HepG2 (cell line): Measurements from ENCODE around the gene KLF16. TPM values are rescaled to one million over a fixed set of nuclear protein-coding genes. Genes with fewer than 3 reads are reported as not detected.

Experiments
- AHDC1 ChIP-seq: sonication (generic); formaldehyde crosslinking; IDR thresholded peaks from 2 replicates; pipeline ENCODE4 v1.5.1; 2020; ENCODE audit warnings: mild to moderate bottlenecking, missing genetic modification reagents, borderline replicate concordance
- CHD2 ChIP-seq: IDR thresholded peaks from 2 replicates; pipeline ENCODE4 v1.6.1; 2011; ENCODE audit warnings: low read depth, low read length, improper control_type of control experiment
- CHD4 ChIP-seq: fragments of 200-600 bp; sonication (generic); IDR thresholded peaks from 2 replicates; pipeline ENCODE4 v1.7.0; 2017; ENCODE audit warnings: mild to moderate bottlenecking, low read length, borderline replicate concordance
- KDM5B ChIP-seq: sonication (generic); formaldehyde crosslinking; IDR thresholded peaks from 2 replicates; pipeline ENCODE4 v1.4.0; 2020; ENCODE audit warnings: missing genetic modification reagents, mild to moderate bottlenecking, borderline replicate concordance
- SP4 ChIP-seq: sonication (generic); formaldehyde crosslinking; IDR thresholded peaks from 2 replicates; pipeline ENCODE4 v1.8.1; 2023; ENCODE audit warnings: mild to moderate bottlenecking, missing genetic modification reagents
- TCF12 ChIP-seq, 2 experiments: fragments of 450-650 bp in 1 of 2; sonication (generic) in 1 of 2; formaldehyde crosslinking in 1 of 2; IDR thresholded peaks; 2 replicates each; pipeline versions ENCODE4 v1.6.1 to v1.8.0; 2017 to 2022; ENCODE audit warnings: antibody characterized with exemption in 1 of 2, mild to moderate bottlenecking in 1 of 2, missing genetic modification reagents in 1 of 2, moderate library complexity in 1 of 2
- ZBED4 ChIP-seq: sonication (generic); formaldehyde crosslinking; IDR thresholded peaks from 2 replicates; pipeline ENCODE4 v1.4.0; 2020; ENCODE audit warnings: missing genetic modification reagents, borderline replicate concordance
- ZBTB10 ChIP-seq: sonication (generic); formaldehyde crosslinking; IDR thresholded peaks from 2 replicates; pipeline ENCODE4 v1.4.0; 2020; ENCODE audit warnings: missing genetic modification reagents, borderline replicate concordance
- ZGPAT ChIP-seq: IDR thresholded peaks from 2 replicates; pipeline ENCODE4 v1.6.1; 2016; ENCODE audit warnings: mild to moderate bottlenecking
- ZKSCAN8 ChIP-seq: IDR thresholded peaks from 2 replicates; pipeline ENCODE4 v1.6.1; 2016; ENCODE audit warnings: borderline replicate concordance, missing genetic modification reagents, missing compliant biosample characterization
- ZNF343 ChIP-seq: sonication (generic); formaldehyde crosslinking; IDR thresholded peaks from 2 replicates; pipeline ENCODE4 v1.4.0; 2020; ENCODE audit warnings: mild to moderate bottlenecking, missing genetic modification reagents
- ZNF383 ChIP-seq: sonication (generic); formaldehyde crosslinking; IDR thresholded peaks from 2 replicates; pipeline ENCODE4 v1.4.0; 2020; ENCODE audit warnings: missing genetic modification reagents, mild to moderate bottlenecking, borderline replicate concordance
- polyA plus RNA-seq, 8 experiments: library from polyadenylated mRNA; depleted of rRNA in 3 of 8; stranded (reverse) in 7 of 8; unstranded in 1 of 8; fragments of >200 nt; fragmentation: Illumina TruSeq in 4 of 8; extraction: Trizol in 4 of 8; gene quantifications; 2 replicates each; pipeline versions ENCODE4 v1.2.1 to v1.2.3, GENCODE V29; 2011 to 2016; ENCODE audit warnings: low read depth in 4 of 8, missing spikeins in 1 of 8, mixed read lengths in 1 of 8; ENCODE audit not compliant: insufficient read depth in 1 of 8
- total RNA-seq, 5 experiments: library from RNA; depleted of rRNA; stranded (reverse); fragments of >200 nt; fragmentation: Illumina TruSeq; extraction: Trizol; gene quantifications; 2 replicates each; pipeline ENCODE4 v1.2.3, GENCODE V29; 2016; ENCODE audit warnings: low read depth in 1 of 5

The KLF16 gene
- total and polyA plus RNA-seq, 2 of the 13 experiments (the other 11 are each of a cell fraction or from before 2014, with no cell fraction given) = 3.5 to 6.7 TPM

GRCh38 chr19:1871140-1871597, 7.8 kb upstream of the KLF16 start (continued):
- TF ChIP-seq ZBED4 (CRISPR knock-in tag) (0 out of 2 replicates have a peak, but pooled peaks have one; percentile 29), ZNF383 (no peak), CHD2 (0 out of 2 replicates have a peak, but pooled peaks have one; percentile 15), ZGPAT (CRISPR knock-in tag) (peak; percentile 81; the same call in 1 of the 2 replicates), ZBTB10 (CRISPR knock-in tag) (0 out of 2 replicates have a peak, but pooled peaks have one; percentile 47), ZNF343 (CRISPR knock-in tag) (0 out of 2 replicates have a peak, but pooled peaks have one; percentile 33), AHDC1 (CRISPR knock-in tag) (peak; percentile 15; the same call in 1 of the 2 replicates), SP4 (CRISPR knock-in tag) (peak; percentile 22; the same call in 1 of the 2 replicates), KDM5B (CRISPR knock-in tag) (peak; percentile 69; the same call in 1 of the 2 replicates), CHD4 (no peak), TCF12 (IDR thresholded peaks at IDR 0.05) (no peak), TCF12 (CRISPR knock-in tag; IDR thresholded peaks at IDR 0.05) (0 out of 2 replicates have a peak, but pooled peaks have one; percentile 64), ZKSCAN8 (CRISPR knock-in tag) (peak; percentile 21; the same call in 1 of the 2 replicates)
